IgD-negative memory B cell (primary cell): ENCODE results near the gene MID1IP1. TPM values are rescaled to one million over a fixed set of nuclear protein-coding genes. Genes with fewer than 3 reads are reported as not detected.

ENCODE experiments used
- H3K27ac Mint-ChIP-seq, 3 donors: one replicate each; pipeline ENCODE4 v1.8.0; 2020 to 2022; ENCODE audit warnings: mild to moderate bottlenecking in 3 of 3, mixed read lengths in 3 of 3, moderate library complexity in 1 of 3
- H3K27me3 Mint-ChIP-seq: one replicate; pipeline ENCODE4 v1.8.0; 2021; ENCODE audit warnings: mixed read lengths
- H3K36me3 Mint-ChIP-seq: one replicate; pipeline ENCODE4 v1.8.0; 2020; ENCODE audit warnings: mild to moderate bottlenecking, mixed read lengths
- H3K4me1 Mint-ChIP-seq, 3 donors: one replicate each; pipeline ENCODE4 v1.8.0; 2020 to 2022; ENCODE audit warnings: mixed read lengths in 3 of 3, mild to moderate bottlenecking in 1 of 3
- H3K4me3 Mint-ChIP-seq, 4 donors: one replicate each; pipeline ENCODE4 v1.8.0; 2020 to 2022; ENCODE audit warnings: mild to moderate bottlenecking in 4 of 4, mixed read lengths in 4 of 4, moderate library complexity in 3 of 4
- H3K9me3 Mint-ChIP-seq, 3 donors: one replicate each; pipeline ENCODE4 v1.8.0; 2020 to 2021; ENCODE audit warnings: mixed read lengths in 3 of 3, mild to moderate bottlenecking in 1 of 3
- polyA plus RNA-seq: library from polyadenylated mRNA; unstranded; fragments of 300-500 nt; fragmentation: Illumina TruSeq; gene quantifications from one replicate; pipeline ENCODE4 v1.2.3, GENCODE V29; 2021

The MID1IP1 gene
- polyA plus RNA-seq, 1 donor from 2014 or later = 12.6 TPM

- Mint-ChIP-seq H3K9me3 (peaks cover 0 to 2% (median 0%) of the 10 kb centered on the region in 3 donors), H3K4me1 (no peaks in the 10 kb centered on the region), H3K4me3 (no peak overlapping the region), H3K27me3 (no peaks in the 10 kb centered on the region), H3K36me3 (no peaks in the 10 kb centered on the region), H3K27ac (no peak overlapping the region)
Measured at GRCh38 chrX:38839277-38839676, 38.0 kb downstream of the MID1IP1 start.

GRCh38 chrX:38839944-38840343 lies 38.7 kb downstream of the MID1IP1 start:
- H3K9me3 Mint-ChIP-seq = peaks cover 0 to 2% (median 0%) of the 10 kb centered on the region in 3 donors
- H3K27ac Mint-ChIP-seq = no peak overlapping the region
- no peaks in the 10 kb centered on the region for H3K27me3 Mint-ChIP-seq
- H3K4me1 Mint-ChIP-seq = no peaks in the 10 kb centered on the region
- no peaks in the 10 kb centered on the region for H3K36me3 Mint-ChIP-seq
- no peak overlapping the region for H3K4me3 Mint-ChIP-seq

GRCh38 chrX:38841750-38842149 lies 40.5 kb downstream of the MID1IP1 start:
- H3K4me3 Mint-ChIP-seq = no peak overlapping the region
- H3K9me3 Mint-ChIP-seq = no peaks in the 10 kb centered on the region
- H3K36me3 Mint-ChIP-seq = no peaks in the 10 kb centered on the region
- no peaks in the 10 kb centered on the region for H3K27me3 Mint-ChIP-seq
- H3K4me1 Mint-ChIP-seq = peaks cover 0 to 2% (median 0%) of the 10 kb centered on the region in 3 donors
- no peak overlapping the region for H3K27ac Mint-ChIP-seq

- Mint-ChIP-seq H3K36me3 (no peaks in the 10 kb centered on the region), H3K9me3 (no peaks in the 10 kb centered on the region), H3K4me1 (peaks cover 0 to 2% (median 0%) of the 10 kb centered on the region in 3 donors), H3K27me3 (no peaks in the 10 kb centered on the region), H3K4me3 (no peak overlapping the region), H3K27ac (no peak overlapping the region)
Measured at GRCh38 chrX:38845426-38845825, 44.2 kb downstream of the MID1IP1 start.

GRCh38 chrX:38847206-38847902 lies 46.1 kb downstream of the MID1IP1 start:
- Mint-ChIP-seq H3K27ac (no peak overlapping the region), H3K9me3 (no peaks in the 10 kb centered on the region), H3K4me3 (no peak overlapping the region), H3K4me1 (peaks cover 0 to 2% (median 0%) of the 10 kb centered on the region in 3 donors), H3K36me3 (no peaks in the 10 kb centered on the region), H3K27me3 (no peaks in the 10 kb centered on the region)

GRCh38 chrX:38847903-38848230 lies 46.6 kb downstream of the MID1IP1 start:
- peaks cover 0 to 2% (median 0%) of the 10 kb centered on the region in 3 donors for H3K4me1 Mint-ChIP-seq
- H3K27ac Mint-ChIP-seq = no peak overlapping the region
- H3K36me3 Mint-ChIP-seq = no peaks in the 10 kb centered on the region

GRCh38 chrX:38848671-38849455 lies 47.6 kb downstream of the MID1IP1 start:
- no peaks in the 10 kb centered on the region for H3K27me3 Mint-ChIP-seq
- H3K4me3 Mint-ChIP-seq = no peak overlapping the region
- H3K9me3 Mint-ChIP-seq = no peaks in the 10 kb centered on the region
- no peak overlapping the region for H3K27ac Mint-ChIP-seq
- no peaks in the 10 kb centered on the region for H3K36me3 Mint-ChIP-seq
- H3K4me1 Mint-ChIP-seq = peaks cover 0 to 2% (median 0%) of the 10 kb centered on the region in 3 donors

More at GRCh38 chrX:38847903-38848230, 46.6 kb downstream of the MID1IP1 start:
- Mint-ChIP-seq H3K9me3 (no peaks in the 10 kb centered on the region), H3K27me3 (no peaks in the 10 kb centered on the region), H3K4me3 (no peak overlapping the region)

- no peak overlapping the region for H3K27ac Mint-ChIP-seq
- peaks cover 0 to 2% (median 0%) of the 10 kb centered on the region in 3 donors for H3K4me1 Mint-ChIP-seq
- no peak overlapping the region for H3K4me3 Mint-ChIP-seq
- no peaks in the 10 kb centered on the region for H3K36me3 Mint-ChIP-seq
- no peaks in the 10 kb centered on the region for H3K9me3 Mint-ChIP-seq
- H3K27me3 Mint-ChIP-seq = no peaks in the 10 kb centered on the region
Measured at GRCh38 chrX:38850807-38851544, 49.7 kb downstream of the MID1IP1 start.

- H3K9me3 Mint-ChIP-seq = no peaks in the 10 kb centered on the region
- no peaks in the 10 kb centered on the region for H3K4me1 Mint-ChIP-seq
- peaks cover 2% of the 10 kb centered on the region for H3K27me3 Mint-ChIP-seq
- H3K27ac Mint-ChIP-seq = no peak overlapping the region
- H3K4me3 Mint-ChIP-seq = no peak overlapping the region
- H3K36me3 Mint-ChIP-seq = no peaks in the 10 kb centered on the region
Measured at GRCh38 chrX:38854305-38854704, 53.0 kb downstream of the MID1IP1 start.

Other genes with a start within 250 kb of the MID1IP1 start
- not detected for gene TSPAN7, start 239.9 kb upstream of the MID1IP1 start, polyA plus RNA-seq